ENCODE measurements around the gene BRD3OS. TPM values are rescaled to one million over a fixed set of nuclear protein-coding genes. Genes with fewer than 3 reads are reported as not detected.

BRD3OS gene
- total RNA-seq, 4 donors from 2014 or later: 15.3 to 39.0 (median 21.7) TPM

- Histone ChIP-seq H3K27ac (no peak overlapping the region), H3K4me1 (no peaks in the 10 kb centered on the region), H3K36me3 (peaks cover 0 to 98% of the 10 kb centered on the region in 2 donors), H3K27me3 (no peaks in the 10 kb centered on the region), H3K4me3 (no peak overlapping the region), H3K9me3 (peaks cover 0 to 5% (median 0%) of the 10 kb centered on the region in 3 donors)
- no peak for ATAC-seq
- no peak for TF ChIP-seq CTCF (IDR thresholded peaks at IDR 0.05)
- TF ChIP-seq POLR2AphosphoS5 (IDR thresholded peaks at IDR 0.05): no peak
- no peak for TF ChIP-seq EP300 (IDR thresholded peaks at IDR 0.05)
- TF ChIP-seq POLR2A (IDR thresholded peaks at IDR 0.05): no peak
- WGBS, 2 donors (ENCODE audit: low coverage in 1 of 2): 85 to 91% methylated on average over 13 to 28 of the region's 40 CpGs
These were observed 7.4 kb downstream of the BRD3OS start for GRCh38 chr9:134032456-134033222.

- Histone ChIP-seq H3K27me3 (no peaks in the 10 kb centered on the region), H3K27ac (no peak overlapping the region), H3K4me3 (no peak overlapping the region), H3K4me1 (no peaks in the 10 kb centered on the region), H3K9me3 (peaks cover 0 to 13% (median 0%) of the 10 kb centered on the region in 3 donors), H3K36me3 (peaks cover 0 to 98% of the 10 kb centered on the region in 2 donors)
- no peak for ATAC-seq
- 92% methylated on average over 9 to 12 of the region's 26 CpGs for WGBS, 2 donors (ENCODE audit: low coverage in 1 of 2)
- no peak for TF ChIP-seq CTCF (IDR thresholded peaks at IDR 0.05)
- TF ChIP-seq POLR2AphosphoS5 (IDR thresholded peaks at IDR 0.05): no peak
- TF ChIP-seq EP300 (IDR thresholded peaks at IDR 0.05): no peak
- no peak for TF ChIP-seq POLR2A (IDR thresholded peaks at IDR 0.05)
These were observed 8.4 kb downstream of the BRD3OS start for GRCh38 chr9:134033516-134034214.

GRCh38 chr9:134034215-134035040 lies 9.1 kb downstream of the BRD3OS start:
- Histone ChIP-seq H3K9me3 (peaks cover 0 to 13% (median 0%) of the 10 kb centered on the region in 3 donors), H3K27ac (no peak overlapping the region), H3K4me1 (no peaks in the 10 kb centered on the region), H3K4me3 (no peak overlapping the region), H3K36me3 (peaks cover 0 to 98% of the 10 kb centered on the region in 2 donors), H3K27me3 (no peaks in the 10 kb centered on the region)
- TF ChIP-seq POLR2A (IDR thresholded peaks at IDR 0.05): no peak
- no peak for TF ChIP-seq EP300 (IDR thresholded peaks at IDR 0.05)
- no peak for TF ChIP-seq CTCF (IDR thresholded peaks at IDR 0.05)
- TF ChIP-seq POLR2AphosphoS5 (IDR thresholded peaks at IDR 0.05): no peak
- no peak for ATAC-seq
- WGBS, 2 donors (ENCODE audit: low coverage in 1 of 2): 87% methylated on average over 3 to 6 of the region's 19 CpGs

- no CpG with 5 or more reads among the region's 28 CpGs for WGBS, 2 donors (ENCODE audit: low coverage in 1 of 2)
- Histone ChIP-seq H3K36me3 (peaks cover 0 to 100% of the 10 kb centered on the region in 2 donors), H3K4me1 (no peaks in the 10 kb centered on the region), H3K27ac (no peak overlapping the region), H3K9me3 (peaks cover 0 to 13% (median 0%) of the 10 kb centered on the region in 3 donors), H3K27me3 (no peaks in the 10 kb centered on the region), H3K4me3 (no peak overlapping the region)
- TF ChIP-seq POLR2A (IDR thresholded peaks at IDR 0.05) (no peak), EP300 (IDR thresholded peaks at IDR 0.05) (no peak), POLR2AphosphoS5 (IDR thresholded peaks at IDR 0.05) (no peak), CTCF (IDR thresholded peaks at IDR 0.05) (no peak)
- no peak for ATAC-seq
These were observed 10.1 kb downstream of the BRD3OS start for GRCh38 chr9:134035041-134036039.

Measured in gastroesophageal sphincter (tissue), 4 donors.